AG10803 (cell line): ENCODE measurements around the gene BACH2.

Experiments used
- DNase-seq: peaks from one replicate; pipeline ENCODE4 v3.0.0; 2010; ENCODE audit warnings: low read depth
- H3K4me3 ChIP-seq: 2 replicates; pipeline ENCODE4 v1.5.1; 2011; ENCODE audit warnings: mild to moderate bottlenecking, low read length, control low read depth
- TF ChIP-seq, protein P1 (sequence below): conservative IDR thresholded peaks from 2 replicates; pipeline ENCODE4 v1.5.1; 2011; ENCODE audit warnings: mild to moderate bottlenecking, low read length, control low read depth, inconsistent platforms

BACH2 gene

DNA sequence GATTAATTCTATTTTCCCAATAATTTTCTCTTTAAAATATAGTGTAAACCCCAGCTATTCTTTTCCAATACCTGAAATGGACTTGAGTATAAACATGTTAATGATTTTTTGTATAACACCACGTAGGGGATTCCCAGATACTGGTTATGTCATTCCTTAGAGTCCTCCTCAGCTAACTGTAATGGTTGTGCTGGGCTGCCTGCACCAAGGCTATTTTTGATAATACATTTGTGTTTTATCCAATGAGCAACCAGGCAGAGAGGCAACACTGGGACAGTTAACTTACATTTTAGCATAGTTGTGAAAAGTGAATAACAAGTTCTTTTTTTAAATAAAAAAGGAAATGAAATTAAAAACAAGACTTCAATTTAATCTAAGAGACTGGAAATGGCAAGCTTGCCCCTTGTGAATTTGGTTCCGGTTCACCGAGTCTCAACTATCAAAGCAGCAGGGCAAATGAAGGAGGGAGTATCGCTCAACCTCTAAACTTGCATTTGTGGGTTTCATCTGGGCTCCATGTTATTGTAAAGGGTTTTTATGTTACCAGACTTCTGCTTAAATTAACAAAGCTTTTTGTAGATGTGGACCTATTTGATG, 18.8 kb upstream of the BACH2 start:
- TF ChIP-seq, protein P1, sequence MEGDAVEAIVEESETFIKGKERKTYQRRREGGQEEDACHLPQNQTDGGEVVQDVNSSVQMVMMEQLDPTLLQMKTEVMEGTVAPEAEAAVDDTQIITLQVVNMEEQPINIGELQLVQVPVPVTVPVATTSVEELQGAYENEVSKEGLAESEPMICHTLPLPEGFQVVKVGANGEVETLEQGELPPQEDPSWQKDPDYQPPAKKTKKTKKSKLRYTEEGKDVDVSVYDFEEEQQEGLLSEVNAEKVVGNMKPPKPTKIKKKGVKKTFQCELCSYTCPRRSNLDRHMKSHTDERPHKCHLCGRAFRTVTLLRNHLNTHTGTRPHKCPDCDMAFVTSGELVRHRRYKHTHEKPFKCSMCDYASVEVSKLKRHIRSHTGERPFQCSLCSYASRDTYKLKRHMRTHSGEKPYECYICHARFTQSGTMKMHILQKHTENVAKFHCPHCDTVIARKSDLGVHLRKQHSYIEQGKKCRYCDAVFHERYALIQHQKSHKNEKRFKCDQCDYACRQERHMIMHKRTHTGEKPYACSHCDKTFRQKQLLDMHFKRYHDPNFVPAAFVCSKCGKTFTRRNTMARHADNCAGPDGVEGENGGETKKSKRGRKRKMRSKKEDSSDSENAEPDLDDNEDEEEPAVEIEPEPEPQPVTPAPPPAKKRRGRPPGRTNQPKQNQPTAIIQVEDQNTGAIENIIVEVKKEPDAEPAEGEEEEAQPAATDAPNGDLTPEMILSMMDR: no peak
- no peak for DNase-seq
- H3K4me3 ChIP-seq: no peak overlapping the region

DNA sequence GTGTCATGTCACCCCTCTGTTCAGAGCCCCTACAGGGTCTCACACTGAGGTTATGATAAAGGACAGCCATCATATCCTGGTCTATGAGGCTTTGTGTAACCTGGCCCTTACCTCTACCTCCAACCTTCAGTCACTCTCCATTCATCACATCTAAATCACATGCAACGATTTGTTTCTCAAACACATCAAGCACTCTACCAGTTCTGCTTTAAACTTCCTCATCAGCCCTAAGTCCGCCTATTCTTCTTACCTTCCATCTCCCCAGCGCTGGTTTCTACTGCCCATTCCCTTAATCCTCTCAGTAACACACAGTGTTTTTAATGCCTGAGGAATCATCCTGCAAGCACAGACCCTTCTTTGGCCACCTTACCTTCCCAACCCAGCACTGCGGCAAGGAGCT, 17.9 kb upstream of the BACH2 start:
- no peak overlapping the region for H3K4me3 ChIP-seq
- DNase-seq: no peak
- TF ChIP-seq, protein P1: no peak

DNA sequence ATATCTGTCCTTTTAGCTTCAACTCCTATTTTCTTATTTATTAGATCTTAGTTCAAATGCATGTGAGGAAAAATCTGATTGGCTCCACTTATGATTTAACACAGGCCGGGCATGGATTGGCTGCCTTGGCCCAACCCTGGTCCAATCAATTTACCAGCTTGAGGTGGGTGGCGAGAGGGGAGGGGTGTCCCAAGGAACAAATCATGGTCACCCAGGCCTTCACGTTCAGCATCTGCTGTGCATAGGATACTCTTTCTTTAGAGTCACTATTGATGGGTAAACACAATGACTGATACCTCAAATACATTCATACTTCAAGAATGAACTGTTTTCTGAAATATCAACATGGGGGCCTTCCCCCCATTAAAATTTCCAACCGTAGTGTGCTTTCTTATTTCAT, 14.9 kb upstream of the BACH2 start:
- TF ChIP-seq, protein P1: no peak
- no peak for DNase-seq
- no peak overlapping the region for H3K4me3 ChIP-seq

DNA sequence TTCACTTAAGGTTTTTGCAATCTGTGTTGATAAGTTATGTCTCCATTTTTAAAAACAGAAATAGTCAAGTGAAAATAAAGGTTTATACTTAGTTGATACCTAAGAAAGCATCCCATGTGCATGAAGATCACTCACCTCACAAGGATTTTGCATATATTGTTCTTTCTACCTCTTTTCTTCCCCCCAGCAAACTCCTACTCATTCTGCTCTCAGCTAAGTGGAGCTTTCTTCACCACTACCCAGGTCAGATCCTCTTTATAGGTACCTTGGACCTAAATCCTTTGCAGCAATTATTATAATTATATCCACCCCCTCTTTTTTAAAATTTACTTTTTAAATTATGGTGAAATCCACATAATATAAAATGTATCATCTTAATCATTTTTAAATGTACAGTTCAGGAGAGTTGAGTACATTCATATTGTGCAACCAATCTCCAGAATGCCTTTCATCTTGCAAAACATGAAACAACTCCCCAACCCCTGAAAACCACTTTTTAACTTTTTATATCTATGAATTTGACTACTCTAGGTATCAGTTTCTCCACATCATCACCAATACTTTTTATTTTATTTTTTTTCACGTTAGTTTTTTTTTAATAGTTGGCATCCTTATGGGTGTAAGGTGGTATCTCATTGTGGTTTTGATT, 9.3 kb upstream of the BACH2 start:
- TF ChIP-seq, protein P1: no peak

DNA sequence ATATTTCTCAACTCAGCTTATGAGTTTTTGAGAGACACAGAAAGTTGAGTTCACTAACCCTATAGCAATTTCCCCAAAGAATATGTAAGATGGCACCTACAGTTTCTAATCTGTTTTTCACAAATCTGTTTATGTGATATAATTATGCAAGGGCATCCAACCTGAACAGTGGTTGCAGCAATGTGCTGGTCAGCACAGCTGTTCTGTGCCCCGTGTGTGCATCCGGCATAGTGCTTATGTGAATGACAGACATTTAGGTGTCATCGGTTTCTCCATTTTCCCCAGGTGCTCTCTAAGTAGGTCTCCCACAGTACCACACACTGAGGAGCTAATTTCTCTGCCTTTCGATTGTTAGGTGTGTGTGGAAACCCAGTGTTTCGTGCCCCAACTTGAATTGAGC, 7.7 kb upstream of the BACH2 start:
- DNase-seq: no peak
- no peak overlapping the region for H3K4me3 ChIP-seq
- TF ChIP-seq, protein P1: no peak

More for the DNA sequence above, 9.3 kb upstream of the BACH2 start:
- no peak overlapping the region for H3K4me3 ChIP-seq
- no peak for DNase-seq

DNA sequence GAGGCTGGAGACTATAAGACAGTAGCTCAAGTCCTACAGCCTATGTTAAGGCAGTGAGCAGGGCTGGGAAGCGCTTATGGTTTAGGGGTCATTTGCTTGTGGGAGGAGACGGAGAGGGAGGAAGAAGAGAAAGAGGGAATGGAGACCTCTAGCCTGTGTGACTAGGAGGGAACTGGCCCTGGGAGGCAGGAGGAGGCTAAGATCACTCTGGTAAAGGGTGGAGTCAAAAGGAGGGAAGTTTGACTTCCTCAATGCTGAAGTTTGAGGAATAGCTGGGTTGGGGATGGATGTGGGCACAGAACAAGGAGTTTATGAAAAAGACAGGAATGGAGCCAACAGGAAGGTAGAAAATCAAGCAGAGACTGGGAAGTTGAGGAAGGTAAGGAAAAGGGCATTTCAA, 6.4 kb upstream of the BACH2 start:
- TF ChIP-seq, protein P1: no peak
- no peak overlapping the region for H3K4me3 ChIP-seq
- DNase-seq: no peak

DNA sequence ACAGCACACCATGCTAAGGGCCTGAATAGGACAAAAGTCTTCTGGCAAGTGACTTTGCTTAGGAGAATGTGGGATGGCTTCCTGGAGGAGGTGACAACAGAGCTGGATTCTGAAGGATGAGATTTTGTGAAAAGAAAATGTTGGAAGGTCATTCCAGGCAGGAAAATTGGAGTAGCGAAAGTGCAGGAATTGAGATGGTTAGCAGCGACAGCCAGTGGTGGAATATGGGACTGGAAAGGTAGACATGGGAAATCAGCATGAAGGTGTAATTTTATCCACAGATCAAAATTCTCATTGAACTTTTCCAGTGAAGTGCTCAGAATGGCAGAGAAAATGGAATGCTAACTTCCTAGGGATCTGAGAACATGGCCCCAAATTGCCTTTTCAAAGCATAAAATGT, 5.7 kb upstream of the BACH2 start:
- TF ChIP-seq, protein P1: 0 out of 2 replicates have a peak, but pooled peaks have one; percentile 6
- no peak overlapping the region for H3K4me3 ChIP-seq
- no peak for DNase-seq
